Bronchial epithelial cell (primary cell): Measurements from ENCODE around the gene PEDS1. TPM values are rescaled to one million over a fixed set of nuclear protein-coding genes. Genes with fewer than 3 reads are reported as not detected.
"Not testable (repeated sequence)": the region's sequence is repeated elsewhere in the genome, so short reads cannot be mapped to it uniquely, and the experiment has no call there.

Experiments used
- DNase-seq: peaks from one replicate; pipeline ENCODE4 v3.0.0-alpha.2; 2010; ENCODE audit warnings: low read depth
- FAIRE-seq: peaks from 2 replicates; lab custom pipeline; 2011; peaks lifted over from hg19 to GRCh38; lab: Jason Lieb, UNC
- H3K27me3 ChIP-seq: 2 replicates; pipeline ENCODE4 v1.5.1; 2011; ENCODE audit warnings: low read length; ENCODE audit not compliant: control insufficient read depth, insufficient read depth
- H3K36me3 ChIP-seq: 2 replicates; pipeline ENCODE4 v1.5.1; 2011; ENCODE audit warnings: low read length; ENCODE audit not compliant: control insufficient read depth, insufficient read depth
- H3K4me3 ChIP-seq: 2 replicates; pipeline ENCODE4 v1.5.1; 2011; ENCODE audit warnings: mild to moderate bottlenecking, low read depth, low read length, control low read depth
- total RNA-seq: library from RNA; depleted of rRNA; stranded (reverse); fragments of >200 nt; gene quantifications from 2 replicates; pipeline ENCODE4 v1.2.1, GENCODE V29; 2014
- TF ChIP-seq, protein P1 (sequence below): IDR thresholded peaks from 2 replicates; pipeline ENCODE4 v1.5.1; 2011; ENCODE audit warnings: mild to moderate bottlenecking, moderate library complexity, low read length, control low read depth, inconsistent platforms; ENCODE audit not compliant: insufficient read depth, severe bottlenecking

The PEDS1 gene
- total RNA-seq, 1 donor from 2014 or later: 9.7 TPM

DNA sequence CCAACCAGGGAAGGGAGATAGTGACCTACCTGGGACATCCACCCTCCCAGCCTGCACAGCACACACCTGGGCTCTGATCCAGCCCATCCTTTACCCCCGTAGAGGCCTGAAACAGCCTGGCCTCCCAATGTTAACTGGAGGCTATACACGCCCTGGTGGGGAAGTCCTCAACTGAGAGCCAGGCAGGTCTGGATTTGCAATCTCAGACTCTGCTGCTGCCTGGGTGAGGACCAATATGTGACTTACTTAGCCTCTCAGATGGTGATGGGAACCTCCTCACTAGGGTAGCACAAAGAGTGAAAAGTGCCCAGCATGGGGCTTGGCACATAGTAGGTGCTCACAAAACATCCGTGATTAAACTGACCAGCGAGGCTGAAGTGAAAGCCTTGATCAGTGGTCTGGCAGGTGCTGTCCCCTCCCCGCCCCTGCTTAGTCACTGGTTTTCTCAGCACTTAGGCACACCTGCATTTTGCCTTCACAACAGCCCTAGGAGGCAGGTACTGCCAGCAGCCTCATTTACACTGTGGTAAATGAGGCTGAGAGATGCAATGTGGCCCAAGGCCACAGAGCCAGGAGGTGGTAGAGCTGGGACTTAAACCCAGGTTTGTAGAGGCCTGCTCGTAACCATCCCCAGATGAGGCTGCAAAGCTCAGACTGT, 12.4 kb downstream of the PEDS1 start:
- Histone ChIP-seq H3K4me3 (no peak overlapping the region), H3K27me3 (no peaks in the 10 kb centered on the region), H3K36me3 (peaks cover 29% of the 10 kb centered on the region)
- no peak for FAIRE-seq
- TF ChIP-seq, protein P1, sequence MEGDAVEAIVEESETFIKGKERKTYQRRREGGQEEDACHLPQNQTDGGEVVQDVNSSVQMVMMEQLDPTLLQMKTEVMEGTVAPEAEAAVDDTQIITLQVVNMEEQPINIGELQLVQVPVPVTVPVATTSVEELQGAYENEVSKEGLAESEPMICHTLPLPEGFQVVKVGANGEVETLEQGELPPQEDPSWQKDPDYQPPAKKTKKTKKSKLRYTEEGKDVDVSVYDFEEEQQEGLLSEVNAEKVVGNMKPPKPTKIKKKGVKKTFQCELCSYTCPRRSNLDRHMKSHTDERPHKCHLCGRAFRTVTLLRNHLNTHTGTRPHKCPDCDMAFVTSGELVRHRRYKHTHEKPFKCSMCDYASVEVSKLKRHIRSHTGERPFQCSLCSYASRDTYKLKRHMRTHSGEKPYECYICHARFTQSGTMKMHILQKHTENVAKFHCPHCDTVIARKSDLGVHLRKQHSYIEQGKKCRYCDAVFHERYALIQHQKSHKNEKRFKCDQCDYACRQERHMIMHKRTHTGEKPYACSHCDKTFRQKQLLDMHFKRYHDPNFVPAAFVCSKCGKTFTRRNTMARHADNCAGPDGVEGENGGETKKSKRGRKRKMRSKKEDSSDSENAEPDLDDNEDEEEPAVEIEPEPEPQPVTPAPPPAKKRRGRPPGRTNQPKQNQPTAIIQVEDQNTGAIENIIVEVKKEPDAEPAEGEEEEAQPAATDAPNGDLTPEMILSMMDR: no peak
- DNase-seq: peak; percentile 76

DNA sequence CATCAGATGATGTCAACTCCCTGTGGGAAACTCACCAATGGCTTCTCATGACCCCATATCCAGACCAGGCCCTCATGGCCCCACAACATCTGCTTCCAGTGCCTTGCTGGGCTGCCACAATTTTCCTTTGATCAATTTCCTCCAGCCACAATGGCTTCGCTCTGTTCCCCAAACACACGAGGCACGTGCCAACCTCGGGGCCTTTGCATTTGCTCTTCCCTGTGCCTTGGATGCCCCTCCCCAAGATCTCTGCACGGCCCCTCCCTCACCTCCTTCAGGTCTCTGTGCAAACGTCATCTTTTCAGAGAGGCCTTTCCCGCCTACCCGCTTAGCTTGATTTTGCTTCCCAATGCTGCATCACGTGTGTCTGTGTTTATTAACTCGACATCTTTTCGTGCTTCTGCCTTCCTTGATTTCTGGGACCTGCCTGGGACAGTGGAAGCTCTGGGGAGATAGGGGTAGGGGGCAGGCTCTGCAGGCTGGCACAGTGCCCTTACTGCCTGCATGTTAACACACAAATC, 13.1 kb downstream of the PEDS1 start:
- DNase-seq (no peak), FAIRE-seq (no peak)
- TF ChIP-seq, protein P1: no peak
- Histone ChIP-seq H3K4me3 (no peak overlapping the region), H3K27me3 (no peaks in the 10 kb centered on the region), H3K36me3 (peaks cover 28% of the 10 kb centered on the region)

DNA sequence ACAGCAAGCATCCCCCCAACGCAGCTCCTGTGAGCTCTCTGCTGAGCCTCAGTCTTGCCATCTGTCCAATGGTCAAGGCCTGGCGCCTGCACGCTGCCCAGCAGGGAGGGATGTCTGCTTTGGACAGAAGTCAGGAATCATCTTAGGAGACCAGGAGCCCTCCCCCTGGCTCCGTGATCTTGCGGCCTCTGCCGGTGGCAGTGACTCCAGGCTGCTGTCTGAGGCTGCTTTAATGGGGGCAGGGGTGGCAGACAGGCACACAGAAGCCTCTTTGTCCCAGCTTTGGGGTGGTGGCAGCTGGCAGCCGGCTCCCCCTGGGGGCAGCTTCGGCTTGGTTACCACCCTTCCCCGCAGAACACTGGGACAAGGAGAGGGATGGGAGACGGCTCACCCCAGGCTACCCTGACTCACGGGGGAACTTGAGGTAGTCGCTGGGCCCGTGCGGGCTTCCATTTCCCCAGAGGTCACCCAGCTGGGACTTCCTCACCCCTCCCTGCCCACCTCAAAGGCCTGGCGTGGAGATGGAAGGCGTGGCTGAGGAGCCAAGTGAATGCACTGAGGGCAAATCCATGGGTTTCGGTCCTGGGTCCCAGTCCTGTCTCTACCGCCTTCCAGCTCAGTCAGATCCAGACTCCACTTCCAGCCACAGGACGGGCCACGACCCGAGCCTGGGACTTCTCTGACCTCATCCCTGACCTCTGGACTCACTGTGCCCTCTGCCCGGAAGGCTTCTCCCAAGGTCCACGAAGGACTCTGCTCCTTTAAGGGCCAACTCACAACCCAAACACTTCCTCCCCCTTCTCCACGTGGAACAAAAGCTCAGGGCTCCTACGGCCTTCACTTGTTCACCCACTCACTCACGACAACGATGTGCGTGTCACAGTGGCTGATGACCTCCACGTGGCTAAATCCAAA, 14.8 kb downstream of the PEDS1 start:
- TF ChIP-seq, protein P1: no peak
- Histone ChIP-seq H3K36me3 (peaks cover 34% of the 10 kb centered on the region), H3K4me3 (no peak overlapping the region), H3K27me3 (no peaks in the 10 kb centered on the region)
- FAIRE-seq (no peak), DNase-seq (no peak)

DNA sequence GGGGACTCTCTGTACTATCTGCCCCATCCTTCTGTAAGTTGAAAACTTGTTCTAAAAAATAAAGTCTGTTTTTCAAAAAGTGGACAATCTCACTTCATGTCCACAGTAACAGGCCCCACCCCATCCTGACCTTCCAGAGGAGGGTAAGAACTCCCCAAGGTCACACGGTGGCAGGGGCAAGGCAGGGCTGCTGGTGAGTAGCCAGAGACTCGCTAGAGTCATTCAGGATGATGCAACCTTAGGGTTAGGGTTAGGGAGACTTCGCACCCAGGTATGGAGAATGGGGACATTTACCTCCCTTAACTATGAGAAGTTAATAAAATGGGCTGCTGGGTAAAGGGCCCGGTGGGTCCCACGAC, 15.4 kb downstream of the PEDS1 start:
- FAIRE-seq: no peak
- H3K36me3 ChIP-seq: peaks cover 36% of the 10 kb centered on the region
- H3K27me3 ChIP-seq: no peaks in the 10 kb centered on the region
- DNase-seq: no peak
- no peak overlapping the region for H3K4me3 ChIP-seq
- TF ChIP-seq, protein P1: no peak

DNA sequence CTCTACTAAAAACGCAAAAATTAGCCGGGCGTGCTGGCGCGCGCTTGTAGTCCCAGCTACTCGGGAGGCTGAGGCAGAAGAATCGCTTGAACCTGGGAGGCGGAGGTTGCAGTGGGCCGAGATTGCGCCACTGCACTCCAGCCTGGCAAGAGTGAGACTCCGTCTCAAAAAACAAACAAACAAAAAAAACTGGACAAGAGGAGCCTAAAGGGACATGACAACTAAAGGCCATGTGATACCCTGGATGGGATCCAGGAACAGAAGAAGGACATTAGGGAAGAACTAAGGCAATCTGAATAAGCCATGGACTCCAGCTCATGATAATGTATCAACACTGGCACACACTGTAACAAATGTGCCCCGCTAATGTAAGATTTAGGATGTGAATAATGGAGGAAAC, 15.8 kb downstream of the PEDS1 start:
- FAIRE-seq, DNase-seq, H3K4me3 ChIP-seq, H3K27me3 ChIP-seq: not testable (repeated sequence)
- H3K36me3 ChIP-seq: peaks cover 36% of the 10 kb centered on the region
